Memory B cell (primary cell): ENCODE data around the gene FANK1.
"Not testable (repeated sequence)": the region's sequence is repeated elsewhere in the genome, so short reads cannot be mapped to it uniquely, and the experiment has no call there.

Source experiments
- ATAC-seq: fragments of 150-1000 bp; cut with Tn5 transposase; 2 replicates; pipeline ENCODE4 v1.10.0; 2021; ENCODE audit warnings: low read depth, mild to moderate bottlenecking, moderate library complexity
- DNase-seq, 2 donors: peaks; one replicate each; pipeline ENCODE4 v3.0.0; 2022; ENCODE audit warnings: low spot score in 2 of 2
- H3K27ac Mint-ChIP-seq: one replicate; pipeline ENCODE4 v1.8.0; 2022; ENCODE audit warnings: mild to moderate bottlenecking, moderate library complexity, mixed read lengths
- H3K27me3 Mint-ChIP-seq: one replicate; pipeline ENCODE4 v1.8.0; 2022; ENCODE audit warnings: mixed read lengths
- H3K36me3 Mint-ChIP-seq: one replicate; pipeline ENCODE4 v1.8.0; 2022; ENCODE audit warnings: mild to moderate bottlenecking, mixed read lengths
- H3K4me1 Mint-ChIP-seq: one replicate; pipeline ENCODE4 v1.8.0; 2022; ENCODE audit warnings: mixed read lengths
- H3K4me3 Mint-ChIP-seq: one replicate; pipeline ENCODE4 v1.8.0; 2022; ENCODE audit warnings: mild to moderate bottlenecking, moderate library complexity, mixed read lengths
- H3K9me3 Mint-ChIP-seq: one replicate; pipeline ENCODE4 v1.8.0; 2022; ENCODE audit warnings: mixed read lengths

Gene FANK1

GRCh38 chr10:125928928-125929585 is 32.7 kb downstream of the FANK1 start:
- no peak for DNase-seq
- H3K9me3 Mint-ChIP-seq: peaks cover 1% of the 10 kb centered on the region
- H3K36me3 Mint-ChIP-seq: no peaks in the 10 kb centered on the region
- H3K4me1 Mint-ChIP-seq: no peaks in the 10 kb centered on the region
- no peak overlapping the region for H3K4me3 Mint-ChIP-seq
- H3K27me3 Mint-ChIP-seq: peaks cover 6% of the 10 kb centered on the region
- H3K27ac Mint-ChIP-seq: no peak overlapping the region
- ATAC-seq: no peak

- no peaks in the 10 kb centered on the region for H3K36me3 Mint-ChIP-seq
- peaks cover 6% of the 10 kb centered on the region for H3K27me3 Mint-ChIP-seq
- DNase-seq: no peak
Measured at GRCh38 chr10:125929618-125930017, 33.3 kb downstream of the FANK1 start.

GRCh38 chr10:125933693-125934092 is 37.3 kb downstream of the FANK1 start:
- peaks cover 2% of the 10 kb centered on the region for H3K4me1 Mint-ChIP-seq
- peaks cover 1% of the 10 kb centered on the region for H3K36me3 Mint-ChIP-seq
- peaks cover 1% of the 10 kb centered on the region for H3K9me3 Mint-ChIP-seq
- no peak overlapping the region for H3K27ac Mint-ChIP-seq
- peaks cover 14% of the 10 kb centered on the region for H3K27me3 Mint-ChIP-seq
- H3K4me3 Mint-ChIP-seq: no peak overlapping the region
- ATAC-seq (no peak), DNase-seq (no peak)

More at GRCh38 chr10:125929618-125930017, 33.3 kb downstream of the FANK1 start:
- Mint-ChIP-seq H3K9me3 (peaks cover 1% of the 10 kb centered on the region), H3K4me3 (no peak overlapping the region), H3K27ac (no peak overlapping the region), H3K4me1 (peaks cover 2% of the 10 kb centered on the region)
- no peak for ATAC-seq

- H3K4me3 Mint-ChIP-seq: no peak overlapping the region
- no peak overlapping the region for H3K27ac Mint-ChIP-seq
- peaks cover 14% of the 10 kb centered on the region for H3K27me3 Mint-ChIP-seq
- DNase-seq (no peak), ATAC-seq (no peak)
- peaks cover 1% of the 10 kb centered on the region for H3K9me3 Mint-ChIP-seq
- peaks cover 1% of the 10 kb centered on the region for H3K36me3 Mint-ChIP-seq
- peaks cover 2% of the 10 kb centered on the region for H3K4me1 Mint-ChIP-seq
Measured at GRCh38 chr10:125936331-125936730, 40.0 kb downstream of the FANK1 start.

GRCh38 chr10:125940515-125940914 is 44.2 kb downstream of the FANK1 start:
- Mint-ChIP-seq H3K9me3 (peaks cover 2% of the 10 kb centered on the region), H3K4me1 (no peaks in the 10 kb centered on the region), H3K4me3 (no peak overlapping the region), H3K27ac (no peak overlapping the region), H3K27me3 (peaks cover 10% of the 10 kb centered on the region), H3K36me3 (peaks cover 1% of the 10 kb centered on the region)
- ATAC-seq (no peak), DNase-seq (no peak)

GRCh38 chr10:125951290-125951689 is 54.9 kb downstream of the FANK1 start:
- DNase-seq (no peak), ATAC-seq (no peak)
- Mint-ChIP-seq H3K9me3 (peaks cover 4% of the 10 kb centered on the region), H3K4me3 (no peak overlapping the region), H3K27ac (no peak overlapping the region), H3K36me3 (peaks cover 2% of the 10 kb centered on the region), H3K27me3 (no peaks in the 10 kb centered on the region), H3K4me1 (no peaks in the 10 kb centered on the region)

- peaks cover 2% of the 10 kb centered on the region for H3K36me3 Mint-ChIP-seq
- no peaks in the 10 kb centered on the region for H3K27me3 Mint-ChIP-seq
- no peaks in the 10 kb centered on the region for H3K4me1 Mint-ChIP-seq
- ATAC-seq: no peak
- no peak overlapping the region for H3K27ac Mint-ChIP-seq
- no peak for DNase-seq
- H3K9me3 Mint-ChIP-seq: peaks cover 4% of the 10 kb centered on the region
- H3K4me3 Mint-ChIP-seq: no peak overlapping the region
Measured at GRCh38 chr10:125953778-125954385, 57.5 kb downstream of the FANK1 start.

GRCh38 chr10:125955766-125956165 is 59.4 kb downstream of the FANK1 start:
- no peak overlapping the region for H3K4me3 Mint-ChIP-seq
- no peak for ATAC-seq
- H3K36me3 Mint-ChIP-seq: peaks cover 2% of the 10 kb centered on the region
- H3K4me1 Mint-ChIP-seq: no peaks in the 10 kb centered on the region
- no peak overlapping the region for H3K27ac Mint-ChIP-seq
- no peak for DNase-seq
- H3K27me3 Mint-ChIP-seq: no peaks in the 10 kb centered on the region
- peaks cover 4% of the 10 kb centered on the region for H3K9me3 Mint-ChIP-seq

- no peaks in the 10 kb centered on the region for H3K9me3 Mint-ChIP-seq
- ATAC-seq: no peak
- H3K27me3 Mint-ChIP-seq: no peaks in the 10 kb centered on the region
- no peak overlapping the region for H3K27ac Mint-ChIP-seq
- no peaks in the 10 kb centered on the region for H3K4me1 Mint-ChIP-seq
- no peak overlapping the region for H3K4me3 Mint-ChIP-seq
- no peaks in the 10 kb centered on the region for H3K36me3 Mint-ChIP-seq
- no peak for DNase-seq
Measured at GRCh38 chr10:125961743-125962142, 65.4 kb downstream of the FANK1 start.

GRCh38 chr10:125962200-125962599 is 65.8 kb downstream of the FANK1 start:
- DNase-seq (no peak), ATAC-seq (no peak)
- Mint-ChIP-seq H3K27ac (no peak overlapping the region), H3K27me3 (no peaks in the 10 kb centered on the region), H3K36me3 (no peaks in the 10 kb centered on the region), H3K9me3 (no peaks in the 10 kb centered on the region), H3K4me3 (no peak overlapping the region), H3K4me1 (no peaks in the 10 kb centered on the region)

- DNase-seq: no peak
- no peaks in the 10 kb centered on the region for H3K9me3 Mint-ChIP-seq
Measured at GRCh38 chr10:125964558-125964957, 68.2 kb downstream of the FANK1 start.

GRCh38 chr10:125967533-125967932 is 71.2 kb downstream of the FANK1 start:
- no peaks in the 10 kb centered on the region for H3K36me3 Mint-ChIP-seq
- no peak for ATAC-seq

More at GRCh38 chr10:125964558-125964957, 68.2 kb downstream of the FANK1 start:
- no peak for ATAC-seq
- H3K27me3 Mint-ChIP-seq: no peaks in the 10 kb centered on the region
- no peaks in the 10 kb centered on the region for H3K4me1 Mint-ChIP-seq
- no peaks in the 10 kb centered on the region for H3K36me3 Mint-ChIP-seq
- no peak overlapping the region for H3K4me3 Mint-ChIP-seq
- H3K27ac Mint-ChIP-seq: no peak overlapping the region

GRCh38 chr10:125970077-125970630 is 73.8 kb downstream of the FANK1 start:
- not testable (repeated sequence) for H3K9me3 Mint-ChIP-seq, H3K27ac Mint-ChIP-seq, H3K36me3 Mint-ChIP-seq, ATAC-seq, H3K27me3 Mint-ChIP-seq, H3K4me1 Mint-ChIP-seq, DNase-seq, H3K4me3 Mint-ChIP-seq

More at GRCh38 chr10:125967533-125967932, 71.2 kb downstream of the FANK1 start:
- no peak overlapping the region for H3K27ac Mint-ChIP-seq
- no peaks in the 10 kb centered on the region for H3K27me3 Mint-ChIP-seq
- H3K9me3 Mint-ChIP-seq: peaks cover 3% of the 10 kb centered on the region
- H3K4me1 Mint-ChIP-seq: no peaks in the 10 kb centered on the region
- H3K4me3 Mint-ChIP-seq: no peak overlapping the region
- no peak for DNase-seq

- DNase-seq (no peak), ATAC-seq (no peak)
- Mint-ChIP-seq H3K27ac (no peak overlapping the region), H3K4me3 (no peak overlapping the region), H3K36me3 (no peaks in the 10 kb centered on the region), H3K9me3 (no peaks in the 10 kb centered on the region), H3K27me3 (peaks cover 7% of the 10 kb centered on the region), H3K4me1 (no peaks in the 10 kb centered on the region)
Measured at GRCh38 chr10:125976960-125977605, 80.7 kb downstream of the FANK1 start.
